WERI-Rb-1 (cell line): ENCODE measurements around the gene PHF13.
A peak's percentile ranks its signal among the peaks of the same experiment; 100 is the strongest.

ENCODE experiments used
- DNase-seq: peaks from one replicate; pipeline ENCODE4 v3.0.0-alpha.2; 2020
- H3K27ac ChIP-seq: fragments of 250-450 bp; sonication (Bioruptor Pico); 2 replicates; pipeline ENCODE4 v1.5.1; 2020; ENCODE audit warnings: mild to moderate bottlenecking, moderate library complexity
- H3K27me3 ChIP-seq: fragments of 250-450 bp; sonication (Bioruptor Pico); 2 replicates; pipeline ENCODE4 v1.5.1; 2021; ENCODE audit warnings: mild to moderate bottlenecking, low read depth, moderate library complexity; ENCODE audit not compliant: insufficient read depth, severe bottlenecking
- H3K36me3 ChIP-seq: fragments of 250-450 bp; sonication (Bioruptor Pico); 2 replicates; pipeline ENCODE4 v1.5.1; 2020; ENCODE audit warnings: mild to moderate bottlenecking, moderate library complexity
- H3K4me3 ChIP-seq: 2 replicates; pipeline ENCODE4 v1.5.1; 2011; ENCODE audit warnings: low read depth, mild to moderate bottlenecking, control low read depth, low read length
- H3K9me3 ChIP-seq: fragments of 250-450 bp; sonication (Bioruptor Pico); 2 replicates; pipeline ENCODE4 v1.5.1; 2021; ENCODE audit warnings: mild to moderate bottlenecking, moderate library complexity; ENCODE audit not compliant: severe bottlenecking
- TF ChIP-seq, protein P1 (sequence below): IDR thresholded peaks from 2 replicates; pipeline ENCODE4 v1.5.1; 2011; ENCODE audit warnings: low read depth, mild to moderate bottlenecking, control low read depth, inconsistent platforms, low read length

The PHF13 gene

DNA sequence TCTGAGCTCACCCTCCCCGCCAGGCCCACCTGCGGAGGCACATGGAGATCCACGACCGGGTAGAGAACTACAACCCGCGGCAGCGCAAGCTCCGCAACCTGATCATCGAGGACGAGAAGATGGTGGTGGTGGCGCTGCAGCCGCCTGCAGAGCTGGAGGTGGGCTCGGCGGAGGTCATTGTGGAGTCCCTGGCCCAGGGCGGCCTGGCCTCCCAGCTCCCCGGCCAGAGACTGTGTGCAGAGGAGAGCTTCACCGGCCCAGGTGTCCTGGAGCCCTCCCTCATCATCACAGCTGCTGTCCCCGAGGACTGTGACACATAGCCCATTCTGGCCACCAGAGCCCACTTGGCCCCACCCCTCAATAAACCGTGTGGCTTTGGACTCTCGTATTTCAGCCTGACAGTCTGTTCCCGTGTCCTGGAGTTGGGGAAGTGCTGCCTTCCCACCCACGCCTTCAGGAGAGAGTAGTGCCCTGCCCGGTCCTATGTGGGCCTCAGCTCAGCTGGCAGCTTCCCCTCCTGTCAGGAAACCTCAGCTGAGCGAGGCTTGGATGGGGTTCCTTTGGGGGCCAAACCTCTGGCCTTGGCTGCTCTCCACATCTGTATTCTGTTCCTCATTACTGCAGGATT is 24.5 kb upstream of the PHF13 start:
- H3K27me3 ChIP-seq = no peaks in the 10 kb centered on the region
- TF ChIP-seq, protein P1, sequence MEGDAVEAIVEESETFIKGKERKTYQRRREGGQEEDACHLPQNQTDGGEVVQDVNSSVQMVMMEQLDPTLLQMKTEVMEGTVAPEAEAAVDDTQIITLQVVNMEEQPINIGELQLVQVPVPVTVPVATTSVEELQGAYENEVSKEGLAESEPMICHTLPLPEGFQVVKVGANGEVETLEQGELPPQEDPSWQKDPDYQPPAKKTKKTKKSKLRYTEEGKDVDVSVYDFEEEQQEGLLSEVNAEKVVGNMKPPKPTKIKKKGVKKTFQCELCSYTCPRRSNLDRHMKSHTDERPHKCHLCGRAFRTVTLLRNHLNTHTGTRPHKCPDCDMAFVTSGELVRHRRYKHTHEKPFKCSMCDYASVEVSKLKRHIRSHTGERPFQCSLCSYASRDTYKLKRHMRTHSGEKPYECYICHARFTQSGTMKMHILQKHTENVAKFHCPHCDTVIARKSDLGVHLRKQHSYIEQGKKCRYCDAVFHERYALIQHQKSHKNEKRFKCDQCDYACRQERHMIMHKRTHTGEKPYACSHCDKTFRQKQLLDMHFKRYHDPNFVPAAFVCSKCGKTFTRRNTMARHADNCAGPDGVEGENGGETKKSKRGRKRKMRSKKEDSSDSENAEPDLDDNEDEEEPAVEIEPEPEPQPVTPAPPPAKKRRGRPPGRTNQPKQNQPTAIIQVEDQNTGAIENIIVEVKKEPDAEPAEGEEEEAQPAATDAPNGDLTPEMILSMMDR = no peak
- no peaks in the 10 kb centered on the region for H3K9me3 ChIP-seq
- no peak overlapping the region for H3K4me3 ChIP-seq
- DNase-seq = no peak
- peaks cover 68% of the 10 kb centered on the region for H3K36me3 ChIP-seq
- peak overlapping the region; percentile 22 for H3K27ac ChIP-seq

DNA sequence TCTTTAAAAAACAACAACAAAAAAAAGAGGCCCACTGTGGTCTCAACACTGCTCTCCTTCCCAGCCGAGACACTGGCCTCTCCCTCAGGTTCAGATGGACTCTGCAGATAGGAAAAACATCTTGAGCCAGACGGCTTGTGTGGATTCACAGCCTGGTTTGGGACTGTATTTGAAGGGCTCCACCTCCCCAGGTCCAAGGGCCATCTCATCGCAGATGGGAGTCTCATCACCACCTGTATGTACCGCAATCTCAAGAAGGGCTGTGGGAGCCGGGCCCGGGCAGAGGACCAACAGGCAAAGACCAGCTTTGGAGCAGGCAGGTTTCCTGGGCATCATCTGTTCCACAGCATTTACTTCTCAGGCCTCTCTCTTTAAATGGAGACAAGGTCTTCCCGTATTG is 23.5 kb upstream of the PHF13 start:
- Histone ChIP-seq H3K9me3 (no peaks in the 10 kb centered on the region), H3K27me3 (no peaks in the 10 kb centered on the region), H3K4me3 (no peak overlapping the region), H3K27ac (peak overlapping the region; percentile 92; the same call in 1 of the 2 replicates), H3K36me3 (peaks cover 77% of the 10 kb centered on the region)
- DNase-seq = no peak
- TF ChIP-seq, protein P1 = no peak

DNA sequence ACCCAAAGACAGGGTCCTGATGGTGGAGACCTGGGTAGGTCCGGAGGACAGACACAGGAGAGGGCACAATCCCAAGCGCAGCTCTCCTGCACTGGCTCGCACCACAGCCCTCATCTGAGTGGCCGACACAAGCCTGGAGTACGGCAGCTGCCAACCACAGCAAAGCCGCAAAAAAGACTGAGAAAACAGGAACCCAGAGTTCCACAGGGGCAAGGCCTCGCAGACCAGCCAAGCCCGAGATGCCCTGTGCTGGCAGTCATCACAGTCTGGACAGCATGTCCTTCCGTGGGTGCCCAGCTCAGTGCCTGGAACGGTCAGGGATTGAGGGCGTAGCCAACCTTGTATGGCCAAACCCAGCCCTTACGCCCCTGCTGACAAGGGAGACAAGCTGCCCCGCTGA is 22.3 kb upstream of the PHF13 start:
- H3K27ac ChIP-seq = peak overlapping the region; percentile 92

DNA sequence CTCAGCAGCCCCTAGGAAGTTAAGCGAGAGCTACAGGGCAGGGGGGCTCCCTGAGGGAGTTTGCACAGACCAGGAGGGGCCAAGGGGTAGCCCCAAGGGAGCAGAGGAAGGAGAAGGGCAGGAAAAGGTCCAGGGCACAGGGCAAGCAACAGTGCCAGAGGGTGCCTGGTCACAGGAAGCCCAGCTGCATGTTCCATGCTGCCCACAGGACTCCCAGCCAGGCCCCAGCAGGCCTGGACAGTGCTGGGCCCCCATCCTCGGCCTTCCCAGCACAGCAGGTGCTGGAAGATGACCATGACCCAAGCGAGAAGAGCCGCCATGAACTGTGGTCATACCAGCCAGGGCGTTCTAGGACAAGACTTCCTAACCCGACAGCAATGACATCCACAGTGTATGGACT is 21.9 kb upstream of the PHF13 start:
- TF ChIP-seq, protein P1 = no peak
- peaks cover 89% of the 10 kb centered on the region for H3K36me3 ChIP-seq
- H3K27ac ChIP-seq = peak overlapping the region; percentile 92

More for the DNA sequence above, 22.3 kb upstream of the PHF13 start:
- no peaks in the 10 kb centered on the region for H3K27me3 ChIP-seq
- TF ChIP-seq, protein P1 = no peak
- H3K4me3 ChIP-seq = no peak overlapping the region
- H3K36me3 ChIP-seq = peaks cover 85% of the 10 kb centered on the region
- no peaks in the 10 kb centered on the region for H3K9me3 ChIP-seq
- DNase-seq = no peak

DNA sequence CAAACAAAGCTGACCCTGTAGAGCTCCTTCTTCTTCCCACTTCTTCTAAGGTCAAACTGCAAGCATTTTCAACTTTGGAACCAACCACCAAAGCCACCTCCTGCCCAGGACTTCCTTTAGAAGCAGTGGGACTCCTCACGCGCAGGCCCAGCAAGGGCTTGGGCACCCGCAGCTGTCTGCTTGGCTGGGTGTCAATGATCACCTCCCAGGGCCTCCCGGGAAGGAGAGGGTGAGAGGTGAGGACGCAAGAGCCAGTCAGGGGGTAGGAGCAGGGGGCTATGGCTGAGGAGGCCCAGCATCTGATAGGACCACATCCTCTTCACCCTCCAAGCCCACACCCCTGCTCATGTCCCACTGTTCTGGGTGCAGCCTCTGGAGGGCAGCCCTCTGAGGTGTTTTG is 21.1 kb upstream of the PHF13 start:
- Histone ChIP-seq H3K27ac (peak overlapping the region; percentile 92), H3K4me3 (no peak overlapping the region), H3K9me3 (no peaks in the 10 kb centered on the region), H3K36me3 (peaks cover 89% of the 10 kb centered on the region), H3K27me3 (no peaks in the 10 kb centered on the region)
- DNase-seq = no peak
- TF ChIP-seq, protein P1 = no peak

More for the DNA sequence above, 21.9 kb upstream of the PHF13 start:
- H3K27me3 ChIP-seq = no peaks in the 10 kb centered on the region
- no peak overlapping the region for H3K4me3 ChIP-seq
- no peak for DNase-seq
- no peaks in the 10 kb centered on the region for H3K9me3 ChIP-seq

DNA sequence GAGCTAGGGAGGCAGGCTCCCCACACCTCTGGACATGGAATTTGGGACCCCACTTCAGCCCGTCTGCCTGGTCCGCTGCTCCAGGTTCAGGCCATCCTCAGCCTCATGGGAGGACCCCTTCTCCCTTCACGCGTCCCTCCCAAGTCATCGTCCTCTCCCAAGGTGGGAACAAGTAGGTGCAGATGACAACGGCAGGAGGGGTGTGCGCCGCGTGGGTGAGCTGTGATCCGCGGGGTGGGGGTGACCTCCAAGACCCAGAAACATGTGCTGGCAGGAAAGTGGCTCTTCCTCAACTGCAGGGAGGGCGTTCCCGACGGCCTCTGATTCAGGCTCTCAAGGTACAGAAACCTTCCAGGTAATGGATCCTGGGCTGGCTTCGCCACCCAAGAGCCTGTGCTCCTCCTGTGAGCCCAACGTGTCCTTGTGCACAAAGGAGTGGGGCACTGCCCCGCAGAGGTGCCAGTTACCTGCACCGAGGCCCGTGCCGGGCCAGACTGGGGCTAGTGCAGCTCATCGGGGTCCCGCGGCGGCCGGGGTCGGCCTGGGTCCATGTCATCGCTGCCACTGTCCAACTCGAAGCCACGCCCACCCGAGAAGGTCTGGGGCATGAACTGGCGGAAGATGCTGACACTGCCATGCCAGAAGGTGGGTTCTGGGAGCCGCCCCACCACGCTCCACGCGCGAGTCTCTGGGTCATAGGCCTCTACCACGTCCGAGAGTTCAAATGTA is 20.5 kb upstream of the PHF13 start:
- Histone ChIP-seq H3K27me3 (no peaks in the 10 kb centered on the region), H3K4me3 (no peak overlapping the region), H3K36me3 (peaks cover 89% of the 10 kb centered on the region), H3K27ac (peak overlapping the region; percentile 92), H3K9me3 (no peaks in the 10 kb centered on the region)
- TF ChIP-seq, protein P1 = no peak
- no peak for DNase-seq
